Epithelial cell of prostate (primary cell): ENCODE results near the gene STMP1.

ENCODE experiments used
- DNase-seq: peaks from one replicate; pipeline ENCODE4 v3.0.0-alpha.2; 2011; ENCODE audit warnings: low read depth, low spot score
- H3K27ac ChIP-seq: fragments of 450-650 bp; 2 replicates; pipeline ENCODE4 v1.5.1; 2017; ENCODE audit warnings: mild to moderate bottlenecking

STMP1 gene

DNA sequence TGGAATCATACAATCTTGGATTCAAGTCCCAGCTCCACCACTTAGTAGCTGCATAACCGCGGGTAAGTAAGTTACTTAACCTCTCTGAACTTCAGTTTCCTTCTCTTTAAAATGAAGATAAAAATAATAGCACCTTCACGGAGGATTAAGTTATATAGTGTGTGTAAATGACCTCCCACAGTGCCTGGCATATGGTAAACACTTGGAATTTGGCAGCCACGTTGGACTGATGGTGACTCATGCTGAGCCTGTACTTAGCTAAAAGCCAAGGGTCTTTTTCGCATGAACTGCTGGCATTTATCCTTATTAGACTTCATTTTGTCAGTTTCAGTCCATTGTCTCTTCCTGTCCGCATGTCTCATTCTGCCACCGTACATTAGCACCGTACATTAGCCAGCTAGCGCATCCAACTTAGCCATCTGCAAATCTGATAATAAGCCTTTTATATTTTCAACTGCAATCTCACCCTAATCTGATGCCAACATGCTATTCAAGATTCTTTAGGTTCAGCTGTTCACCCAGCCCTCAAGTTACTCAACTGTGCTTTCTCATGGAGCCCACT lies 54.4 kb downstream of the STMP1 start:
- DNase-seq = no peak
- H3K27ac ChIP-seq = no peak overlapping the region

DNA sequence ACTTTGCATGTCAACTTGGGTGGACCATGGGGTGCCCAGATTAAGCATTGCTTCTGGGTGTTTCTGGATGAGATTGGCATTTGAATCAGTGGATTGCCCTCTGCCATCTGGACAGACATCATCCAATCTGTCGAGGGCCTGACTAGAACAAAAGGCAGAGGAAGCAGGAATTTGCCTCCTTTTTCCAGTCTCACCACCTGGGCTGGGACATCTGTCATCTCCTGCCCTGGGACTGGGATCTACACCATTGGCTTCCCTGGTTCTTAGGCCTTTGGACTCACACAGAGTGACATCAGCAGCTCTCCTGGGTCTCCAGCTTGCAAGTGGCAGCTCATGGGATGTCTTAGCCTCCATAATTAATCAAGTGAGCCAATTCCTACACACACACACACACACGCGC lies 55.4 kb downstream of the STMP1 start:
- no peak overlapping the region for H3K27ac ChIP-seq
- no peak for DNase-seq

DNA sequence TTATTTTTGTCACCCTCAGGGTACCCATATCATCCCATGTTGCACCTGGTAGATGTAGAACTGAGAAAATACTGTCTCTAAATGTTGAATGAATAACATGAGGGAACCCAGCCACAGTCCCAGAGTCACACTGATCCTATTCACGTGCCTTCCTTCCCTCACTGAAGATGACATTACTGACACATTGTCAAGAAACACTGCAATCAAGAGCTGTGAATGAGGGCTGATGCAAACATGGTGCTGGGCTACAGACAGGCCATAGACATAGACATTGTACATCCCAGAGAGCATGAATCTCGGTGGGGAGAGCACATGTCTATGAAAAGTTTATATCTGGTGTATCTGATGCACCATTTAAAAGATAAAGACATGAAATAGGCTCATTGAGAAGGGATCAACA lies 55.9 kb downstream of the STMP1 start:
- H3K27ac ChIP-seq = no peak overlapping the region
- DNase-seq = no peak

DNA sequence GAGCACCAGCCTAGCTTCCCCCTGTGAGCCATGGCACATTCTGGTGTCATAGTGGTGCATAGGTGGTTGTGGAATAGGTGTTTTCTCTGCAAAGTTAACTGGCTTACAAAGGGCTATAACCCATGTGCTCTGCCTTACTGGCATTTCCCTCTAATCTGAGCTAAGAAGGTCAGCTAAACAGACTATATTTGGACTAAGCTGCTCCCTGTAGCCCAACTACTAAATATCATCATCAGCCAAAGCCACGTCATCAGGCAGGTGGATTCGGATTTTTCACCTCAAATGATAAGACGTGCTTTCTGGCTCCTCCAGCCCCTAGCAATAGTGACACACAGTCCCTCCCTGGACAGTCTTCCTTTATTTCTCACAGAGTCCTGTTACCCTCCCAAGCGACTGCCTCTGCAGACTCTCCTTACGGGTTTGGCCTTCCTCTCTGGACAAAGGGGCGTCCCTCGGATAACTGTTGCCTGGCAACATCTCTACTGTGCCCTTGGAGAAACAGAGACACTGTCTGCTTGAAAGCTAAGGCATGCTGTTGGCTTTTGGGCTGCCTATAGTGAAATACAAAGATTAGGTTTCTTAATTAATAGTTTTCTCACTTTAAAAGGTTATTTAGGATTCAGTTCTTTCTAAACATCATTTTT lies 56.6 kb downstream of the STMP1 start:
- no peak overlapping the region for H3K27ac ChIP-seq
- DNase-seq = no peak

DNA sequence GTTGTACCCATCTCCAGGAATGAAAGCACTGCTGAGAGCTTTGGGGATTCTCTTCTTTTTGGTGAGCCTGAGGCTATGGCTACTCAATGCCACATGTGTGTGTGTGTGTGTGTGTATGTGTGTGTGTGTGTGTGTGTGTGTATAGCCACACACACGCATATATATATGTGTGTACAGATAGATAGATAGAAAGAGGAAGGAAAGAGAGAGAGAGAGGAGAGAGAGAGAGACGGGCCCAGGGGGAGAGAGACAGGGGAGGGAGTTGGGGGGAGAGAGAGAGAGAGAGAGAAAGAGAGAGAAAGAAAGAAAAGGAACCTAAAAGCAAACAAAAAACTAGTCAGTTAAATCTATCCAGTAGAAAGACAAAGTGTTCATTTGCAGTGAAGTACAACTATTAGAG lies 57.4 kb downstream of the STMP1 start:
- DNase-seq = no peak

DNA sequence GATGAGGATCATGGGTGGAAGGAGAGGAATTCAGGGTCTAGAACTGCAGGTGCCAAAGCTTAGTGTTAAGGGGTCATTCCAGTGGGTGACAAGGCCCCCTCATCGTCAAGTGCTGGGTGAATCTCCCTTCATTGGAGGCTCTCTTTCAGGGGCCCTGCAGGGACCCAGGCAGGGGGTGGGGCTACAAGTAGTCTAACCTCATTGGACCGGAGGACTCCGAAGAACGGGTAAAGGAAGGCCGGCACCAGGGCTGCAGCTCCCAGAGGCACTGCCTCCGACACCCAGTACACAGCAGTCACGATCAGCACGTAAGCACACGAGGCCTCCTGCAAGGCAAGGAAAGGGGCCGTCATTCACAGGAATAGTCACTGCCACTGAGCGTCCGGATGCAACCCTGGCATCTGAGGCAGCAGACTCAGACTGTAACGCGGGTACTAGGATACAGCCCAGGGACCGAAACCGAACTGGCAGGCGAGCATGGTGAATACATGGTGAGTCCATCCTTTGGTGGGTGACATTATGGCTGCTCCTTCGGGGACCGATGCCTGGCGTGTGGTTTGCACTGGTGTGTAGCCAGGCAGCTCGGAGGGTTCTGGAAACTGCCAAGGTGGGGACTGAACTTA lies 59.0 kb downstream of the STMP1 start:
- no peak overlapping the region for H3K27ac ChIP-seq

More for the DNA sequence above, 57.4 kb downstream of the STMP1 start:
- no peak overlapping the region for H3K27ac ChIP-seq

DNA sequence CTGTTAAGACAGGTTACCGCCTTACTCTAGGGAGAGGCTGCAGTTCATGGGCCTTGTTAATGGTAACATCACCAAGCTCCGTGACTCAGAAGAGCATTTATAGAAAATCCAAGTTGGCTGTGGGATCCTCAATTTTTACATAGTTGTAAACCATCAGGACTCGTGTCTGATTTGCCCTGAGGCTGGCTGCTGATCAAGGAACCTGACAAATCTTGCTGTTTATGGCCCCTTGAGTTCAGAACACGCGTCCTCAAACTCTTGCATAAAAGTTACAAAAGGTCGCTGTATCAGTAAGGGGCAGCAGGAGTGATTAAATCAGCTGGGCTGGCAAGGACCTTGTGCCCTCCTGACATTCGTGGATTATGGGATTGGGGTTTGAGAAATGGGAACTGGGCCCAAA lies 61.1 kb downstream of the STMP1 start:
- no peak for DNase-seq
- H3K27ac ChIP-seq = no peak overlapping the region

More for the DNA sequence above, 59.0 kb downstream of the STMP1 start:
- no peak for DNase-seq
